SK-N-MC (cell line): ENCODE measurements around the gene STK11.
A peak's percentile ranks its signal among the peaks of the same experiment; 100 is the strongest.

Experiments used
- DNase-seq: peaks from one replicate; pipeline ENCODE4 v3.0.0-alpha.2; 2011; ENCODE audit warnings: low read depth, low spot score
- H3K27ac ChIP-seq: fragments of 200-600 bp; sonication (generic); 2 replicates; pipeline ENCODE4 v1.5.1; 2016; ENCODE audit warnings: mixed run types
- H3K36me3 ChIP-seq: fragments of 200-600 bp; sonication (generic); 2 replicates; pipeline ENCODE4 v1.6.1; 2017; ENCODE audit warnings: antibody characterized with exemption, low read length, mixed read lengths; ENCODE audit not compliant: insufficient read depth
- H3K4me3 ChIP-seq: fragments of 200-600 bp; sonication (generic); 2 replicates; pipeline ENCODE4 v1.5.1; 2016
- H3K9ac ChIP-seq: fragments of 200-600 bp; sonication (generic); 2 replicates; pipeline ENCODE4 v1.8.0; 2017; ENCODE audit warnings: mixed run types, mixed read lengths; ENCODE audit not compliant: insufficient read length
- H3K9me3 ChIP-seq: fragments of 200-600 bp; sonication (generic); 2 replicates; pipeline ENCODE4 v1.6.1; 2017; ENCODE audit warnings: low read depth, mild to moderate bottlenecking, antibody characterized with exemption, low read length, moderate library complexity, mixed read lengths
- EZH2 ChIP-seq: fragments of 200-600 bp; sonication (generic); IDR thresholded peaks from one replicate; pipeline ENCODE4 v1.6.1; 2017; ENCODE audit warnings: antibody characterized with exemption
- FOXP2 ChIP-seq: optimal IDR thresholded peaks from 2 replicates; pipeline ENCODE3; 2011; ENCODE audit warnings: mild to moderate bottlenecking, moderate library complexity; ENCODE audit not compliant: insufficient read depth; ENCODE audit errors: extremely low read length, control extremely low read depth
- POLR2AphosphoS5 ChIP-seq: IDR thresholded peaks from 2 replicates; pipeline ENCODE4 v1.6.1; 2012; ENCODE audit warnings: mild to moderate bottlenecking, low read depth, low read length, borderline replicate concordance

Gene STK11

DNA sequence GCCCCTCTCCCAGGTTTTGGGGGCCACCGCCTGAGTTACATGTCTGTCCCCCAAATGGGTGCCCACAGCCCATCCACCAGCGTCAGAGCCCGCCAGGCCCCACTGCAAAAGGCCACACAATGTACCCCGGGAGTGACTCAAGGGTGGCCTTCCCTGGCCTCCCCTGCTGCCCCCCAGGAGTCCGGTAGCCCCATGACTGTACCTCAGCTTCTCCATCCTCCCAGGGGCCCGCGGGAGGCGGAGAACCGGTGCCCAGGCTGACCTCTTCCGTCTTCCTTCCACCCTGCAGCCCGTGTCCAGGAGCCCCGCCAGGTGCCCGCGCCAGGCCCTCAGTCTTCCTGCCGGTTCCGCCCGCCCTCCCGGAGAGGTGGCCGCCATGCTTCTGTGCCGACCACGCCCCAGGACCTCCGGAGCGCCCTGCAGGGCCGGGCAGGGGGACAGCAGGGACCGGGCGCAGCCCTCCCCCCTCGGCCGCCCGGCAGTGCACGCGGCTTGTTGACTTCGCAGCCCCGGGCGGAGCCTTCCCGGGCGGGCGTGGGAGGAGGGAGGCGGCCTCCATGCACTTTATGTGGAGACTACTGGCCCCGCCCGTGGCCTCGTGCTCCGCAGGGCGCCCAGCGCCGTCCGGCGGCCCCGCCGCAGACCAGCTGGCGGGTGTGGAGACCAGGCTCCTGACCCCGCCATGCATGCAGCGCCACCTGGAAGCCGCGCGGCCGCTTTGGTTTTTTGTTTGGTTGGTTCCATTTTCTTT, 21.9 kb downstream of the STK11 start:
- TF ChIP-seq EZH2: no peak
- TF ChIP-seq FOXP2: no peak
- TF ChIP-seq POLR2AphosphoS5: no peak
- no peaks in the 10 kb centered on the region for H3K9me3 ChIP-seq
- H3K27ac ChIP-seq: no peak overlapping the region
- H3K9ac ChIP-seq: no peak overlapping the region
- no peak overlapping the region for H3K4me3 ChIP-seq
- no peaks in the 10 kb centered on the region; the same call in 1 of the 2 replicates for H3K36me3 ChIP-seq
- DNase-seq: no peak

DNA sequence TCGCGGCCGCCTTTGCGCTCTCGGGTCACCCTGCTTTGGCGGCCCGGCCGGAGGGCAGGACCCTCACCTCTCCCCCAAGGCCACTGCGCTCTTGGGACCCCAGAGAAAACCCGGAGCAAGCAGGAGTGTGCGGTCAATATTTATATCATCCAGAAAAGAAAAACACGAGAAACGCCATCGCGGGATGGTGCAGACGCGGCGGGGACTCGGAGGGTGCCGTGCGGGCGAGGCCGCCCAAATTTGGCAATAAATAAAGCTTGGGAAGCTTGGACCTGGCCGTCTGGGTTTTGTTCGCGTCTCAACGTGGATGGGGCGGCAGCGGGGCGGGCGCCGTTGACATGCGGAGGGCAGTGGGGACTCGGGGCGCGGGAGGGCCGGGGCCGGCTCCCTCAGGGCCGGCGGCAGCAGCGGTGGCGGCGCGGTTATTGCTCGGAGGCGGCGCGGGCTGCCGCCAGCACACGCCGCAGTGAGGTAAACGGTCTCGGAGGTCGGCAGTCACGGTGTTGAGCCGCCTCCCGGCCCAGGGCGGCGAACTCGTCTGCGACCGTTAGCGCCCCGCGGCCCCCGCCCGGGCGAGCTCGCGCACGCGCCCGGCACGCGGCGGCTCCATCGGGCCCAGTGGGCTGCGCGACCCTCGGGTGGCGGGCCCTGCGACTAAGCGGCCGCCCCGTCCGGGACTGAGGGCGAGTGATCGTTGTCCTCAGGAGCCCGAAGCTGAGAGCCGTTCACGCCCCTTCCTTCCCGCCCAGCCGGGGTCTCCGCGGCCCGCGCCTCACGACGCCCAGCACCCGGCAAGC, 22.8 kb downstream of the STK11 start:
- DNase-seq: no peak
- Histone ChIP-seq H3K36me3 (no peaks in the 10 kb centered on the region; the same call in 1 of the 2 replicates), H3K27ac (no peak overlapping the region), H3K9me3 (no peaks in the 10 kb centered on the region), H3K9ac (no peak overlapping the region), H3K4me3 (no peak overlapping the region)
- TF ChIP-seq EZH2 (no peak), POLR2AphosphoS5 (no peak), FOXP2 (no peak)

DNA sequence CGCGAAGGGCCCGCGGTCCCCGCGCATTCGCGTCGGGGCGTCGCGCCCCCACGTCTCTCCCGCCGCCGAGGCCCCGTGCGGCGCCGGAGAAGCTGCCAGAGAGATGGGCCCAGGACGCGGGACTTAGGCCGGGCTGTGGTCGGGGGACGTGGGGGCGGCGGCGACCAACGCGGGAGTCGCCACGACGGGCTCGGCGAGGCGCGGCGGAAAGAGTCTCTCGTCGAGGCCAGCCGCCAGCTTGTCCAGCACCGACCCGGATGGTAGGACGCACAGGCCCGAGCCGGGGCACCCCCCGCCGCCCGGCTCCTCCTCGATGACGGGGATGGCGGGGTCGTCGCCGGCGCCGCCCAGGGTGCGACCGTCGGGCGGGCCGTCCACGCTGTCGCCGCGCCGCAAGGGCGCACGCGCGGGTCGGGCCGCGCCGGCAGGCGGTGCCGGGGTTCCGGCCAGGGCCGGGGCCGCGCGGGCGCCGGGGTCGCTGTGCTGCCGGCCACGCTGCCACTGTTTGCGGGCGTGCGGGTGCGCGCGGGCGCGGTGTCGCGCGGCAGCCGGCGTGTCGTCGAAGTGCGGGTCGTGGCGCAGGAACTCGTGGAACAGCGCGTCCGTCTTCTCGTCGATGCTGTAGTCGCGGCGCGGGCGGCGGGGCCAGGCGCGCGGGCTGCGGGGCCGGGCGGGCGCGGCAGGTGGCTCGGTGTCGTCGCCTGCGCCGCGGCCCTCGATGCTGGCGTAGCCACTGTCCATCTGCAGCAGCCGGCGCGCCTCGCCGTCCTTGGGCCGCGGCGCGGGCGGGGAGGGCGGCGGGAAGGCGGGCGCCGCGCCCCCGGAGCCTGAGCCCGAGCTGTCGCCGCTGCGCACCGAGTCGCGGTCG, 23.7 kb downstream of the STK11 start:
- Histone ChIP-seq H3K36me3 (no peaks in the 10 kb centered on the region; the same call in 1 of the 2 replicates), H3K27ac (no peak overlapping the region), H3K9me3 (no peaks in the 10 kb centered on the region), H3K4me3 (no peak overlapping the region), H3K9ac (no peak overlapping the region)
- TF ChIP-seq FOXP2 (no peak), POLR2AphosphoS5 (no peak), EZH2 (no peak)
- DNase-seq: no peak

DNA sequence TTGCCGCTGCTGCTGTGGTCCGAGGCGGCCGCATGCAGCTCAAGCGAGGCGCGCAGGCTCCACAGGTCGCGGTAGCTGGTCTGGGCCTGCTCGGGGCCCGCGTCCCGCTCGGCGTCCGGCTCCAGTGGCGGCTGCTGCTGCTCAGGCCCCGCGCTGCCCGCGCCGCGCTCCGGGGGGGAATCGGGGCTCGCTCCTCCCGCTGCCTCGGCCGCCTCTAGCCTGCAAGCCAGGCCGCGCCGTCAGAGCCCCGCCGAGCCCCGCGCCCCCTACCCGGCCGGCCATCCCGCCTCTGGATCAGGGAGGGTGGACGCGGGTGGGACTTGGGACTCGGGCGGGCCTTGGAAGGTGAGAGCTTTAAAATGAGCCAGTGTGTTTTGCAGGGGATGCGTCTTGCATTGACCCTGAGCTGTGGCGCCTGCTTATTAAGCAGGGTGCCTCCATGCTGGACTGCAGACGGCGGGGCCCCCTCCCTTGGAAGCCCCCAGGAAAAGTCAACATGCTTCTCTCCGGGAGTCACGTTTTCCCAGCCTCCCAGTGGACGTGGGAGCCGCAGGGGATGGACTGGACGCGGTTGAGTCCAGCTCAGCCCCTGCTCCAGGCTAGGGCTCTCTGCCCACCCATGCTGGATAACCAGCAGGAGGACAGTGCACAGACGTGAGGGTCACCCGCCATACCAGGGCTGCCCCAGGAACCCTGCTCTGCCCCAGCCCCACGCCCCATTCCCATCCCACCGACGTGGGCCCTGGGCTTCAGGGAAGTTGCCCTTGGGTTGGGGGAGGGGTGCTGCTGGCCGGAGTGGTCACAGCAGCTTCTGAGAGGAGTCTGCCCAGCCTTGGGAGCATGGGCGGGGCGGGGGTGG, 24.6 kb downstream of the STK11 start:
- Histone ChIP-seq H3K27ac (no peak overlapping the region), H3K9ac (no peak overlapping the region), H3K9me3 (no peaks in the 10 kb centered on the region), H3K4me3 (no peak overlapping the region), H3K36me3 (no peaks in the 10 kb centered on the region; the same call in 1 of the 2 replicates)
- TF ChIP-seq POLR2AphosphoS5 (no peak), FOXP2 (no peak), EZH2 (no peak)
- no peak for DNase-seq

DNA sequence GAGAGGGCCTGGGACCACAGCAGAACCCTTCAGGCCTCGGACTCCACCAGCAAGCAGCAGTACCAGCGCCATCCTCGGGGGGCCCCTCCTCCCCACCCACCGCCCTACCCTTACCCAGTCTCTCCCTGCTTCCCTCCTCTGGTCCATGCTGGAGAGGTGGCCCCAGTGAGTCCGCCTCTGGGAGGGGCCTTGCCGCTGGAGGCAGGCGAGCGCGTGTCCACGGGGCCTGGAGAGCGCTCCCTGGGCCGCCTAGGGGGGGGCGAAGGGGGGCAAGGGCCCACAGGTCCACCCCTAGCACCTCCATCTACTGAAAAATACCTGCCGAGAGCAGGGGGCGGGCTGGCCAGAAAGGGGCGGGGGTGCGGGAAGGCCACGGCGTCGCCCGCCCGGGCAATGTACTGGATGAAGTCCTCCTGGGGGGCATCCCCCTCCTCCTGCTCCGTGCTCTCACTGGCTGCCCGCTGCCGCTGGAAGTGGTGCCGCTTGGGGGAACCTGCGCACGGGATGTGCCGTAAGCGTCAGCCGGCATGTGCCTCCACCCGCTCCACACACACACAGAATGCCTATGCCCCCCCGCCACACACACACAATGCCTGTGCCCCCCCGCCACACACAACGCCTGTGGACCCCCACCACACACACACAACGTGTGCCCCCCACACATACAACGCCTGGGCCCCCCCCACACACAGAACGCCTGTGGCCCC, 25.4 kb downstream of the STK11 start:
- no peak for TF ChIP-seq POLR2AphosphoS5
- TF ChIP-seq FOXP2: no peak
- no peak for TF ChIP-seq EZH2
- no peaks in the 10 kb centered on the region; the same call in 1 of the 2 replicates for H3K36me3 ChIP-seq
- DNase-seq: no peak
- H3K9ac ChIP-seq: no peak overlapping the region
- H3K27ac ChIP-seq: no peak overlapping the region
- H3K9me3 ChIP-seq: no peaks in the 10 kb centered on the region
- H3K4me3 ChIP-seq: no peak overlapping the region

DNA sequence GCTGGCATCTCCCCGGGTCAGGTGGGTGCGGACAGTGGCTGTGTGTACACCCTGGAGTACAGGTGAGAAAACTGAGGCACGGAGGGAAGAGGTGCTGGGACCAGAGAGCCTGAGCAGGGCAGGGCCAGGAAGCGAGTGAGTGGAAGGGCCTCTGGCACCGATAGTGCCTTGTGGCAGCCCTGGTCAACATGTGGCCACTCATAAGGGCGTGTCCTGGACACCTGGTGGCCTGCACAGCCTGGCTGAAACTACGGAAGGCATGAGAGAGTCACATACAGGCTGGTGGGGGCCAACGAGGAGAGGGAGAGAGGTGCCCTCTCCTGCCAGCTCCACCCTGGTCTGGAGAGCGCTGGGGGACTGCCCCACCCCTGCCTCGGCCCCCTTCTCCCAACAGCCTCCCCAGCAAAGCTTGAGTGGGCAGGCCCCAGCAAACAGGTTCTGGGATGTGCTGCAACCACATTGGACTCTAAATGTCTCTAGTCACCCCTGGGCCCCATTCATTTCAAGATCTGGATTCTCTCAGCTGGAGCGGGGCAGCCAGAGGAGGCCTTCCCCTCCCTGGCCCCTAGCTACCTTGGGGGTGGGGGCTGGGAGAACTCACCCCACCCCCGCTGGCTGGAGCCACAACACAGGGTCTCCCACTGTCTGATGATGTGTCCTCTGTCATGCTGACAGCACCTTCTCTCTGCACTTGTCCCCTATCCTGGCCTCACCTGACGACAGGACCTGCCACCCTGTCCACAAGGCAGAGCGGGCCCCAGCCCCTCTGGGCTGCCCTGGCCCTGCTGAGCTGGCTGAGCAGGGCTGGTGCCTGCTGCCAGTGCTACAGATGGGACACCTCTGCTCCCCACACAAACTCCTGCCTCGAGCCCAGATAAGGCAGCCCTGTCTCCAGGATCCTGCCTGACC, 26.4 kb downstream of the STK11 start:
- no peak for TF ChIP-seq EZH2
- TF ChIP-seq POLR2AphosphoS5: no peak
- TF ChIP-seq FOXP2: no peak
- no peaks in the 10 kb centered on the region for H3K9me3 ChIP-seq
- DNase-seq: no peak
- H3K9ac ChIP-seq: no peak overlapping the region
- no peak overlapping the region for H3K4me3 ChIP-seq
- peak overlapping the region; percentile 49 for H3K27ac ChIP-seq
- H3K36me3 ChIP-seq: no peaks in the 10 kb centered on the region; the same call in 1 of the 2 replicates
